ENCODE results near the gene GMDS.

The GMDS gene

GRCh38 chr6:2103765-2104523 is 141.5 kb downstream of the GMDS start:
- DNase-seq (ENCODE audit: low read depth in 4 of 4, low spot score in 1 of 4), result no peak

- DNase-seq (ENCODE audit: low read depth in 4 of 4, low spot score in 1 of 4), result no peak
These were observed 142.4 kb downstream of the GMDS start for GRCh38 chr6:2102966-2103365.

DNA sequence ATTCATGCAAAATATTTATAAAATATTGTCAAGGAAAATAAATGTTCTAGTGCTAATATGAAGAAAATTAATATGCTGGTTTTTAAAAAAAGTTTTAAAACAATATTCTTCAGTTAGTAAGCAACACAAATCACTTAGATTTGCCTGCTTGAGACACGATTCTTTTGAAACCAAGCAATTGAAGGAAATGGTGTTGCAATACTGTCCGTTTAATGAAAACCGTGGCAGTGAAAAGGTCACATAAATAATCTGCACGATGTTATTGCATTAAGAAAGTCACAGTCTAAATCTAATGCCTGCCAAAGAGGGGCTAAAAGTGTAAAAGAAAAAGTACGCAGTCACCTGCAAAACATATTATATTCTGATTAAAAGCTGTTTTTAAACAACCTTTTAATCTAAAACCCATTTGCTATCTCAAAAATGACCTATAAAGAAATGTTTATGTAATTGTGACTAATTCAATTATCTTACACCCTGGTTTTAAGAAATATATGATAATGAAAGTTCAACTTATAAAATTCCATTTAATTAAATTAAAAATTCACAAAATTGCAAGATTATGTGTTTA is 143.0 kb downstream of the GMDS start:
- no peak for DNase-seq (ENCODE audit: low read depth in 4 of 4, low spot score in 1 of 4)

- no peak for DNase-seq (ENCODE audit: low read depth in 4 of 4, low spot score in 1 of 4)
These were observed 144.2 kb downstream of the GMDS start for GRCh38 chr6:2101213-2101612.

DNA sequence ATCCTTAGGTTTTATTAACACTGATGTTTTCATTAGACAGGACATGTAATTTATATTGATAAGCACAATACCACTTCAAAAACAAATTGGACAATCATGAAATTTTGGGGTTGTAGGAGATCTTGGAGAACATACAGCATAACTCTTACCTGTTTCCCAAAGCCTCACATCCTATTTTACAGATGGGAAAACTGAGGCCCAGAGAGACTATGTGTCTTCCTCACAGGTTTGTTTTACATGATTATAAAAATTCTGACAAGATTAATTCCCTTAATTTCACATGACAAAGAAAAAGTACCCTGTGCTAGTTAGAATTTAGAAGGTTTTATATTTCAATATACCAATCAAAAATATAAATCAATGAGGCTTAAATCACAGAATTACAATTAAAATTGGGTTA is 145.5 kb downstream of the GMDS start:
- DNase-seq (ENCODE audit: low read depth in 4 of 4, low spot score in 1 of 4), result no peak

GRCh38 chr6:2097464-2097863 is 147.9 kb downstream of the GMDS start:
- no peak for DNase-seq (ENCODE audit: low read depth in 4 of 4, low spot score in 1 of 4)

DNA sequence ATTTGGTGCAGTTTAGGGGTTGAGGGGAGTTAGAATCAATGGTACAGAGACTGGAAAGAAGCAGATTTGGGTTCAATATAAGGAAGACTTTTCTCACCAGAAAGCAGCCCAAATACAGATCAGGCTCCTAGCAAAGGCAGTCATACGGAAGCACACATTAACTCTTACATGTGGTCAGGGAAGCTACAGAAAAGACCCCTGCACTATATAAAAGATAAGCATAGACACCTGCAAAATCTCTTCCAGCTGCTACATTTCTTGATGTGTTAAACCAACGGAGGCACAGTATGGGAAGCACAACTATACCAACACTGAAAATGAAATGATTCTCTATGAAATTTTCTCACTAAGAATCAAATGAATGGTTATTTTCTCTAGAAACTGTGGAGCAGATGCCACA is 150.8 kb downstream of the GMDS start:
- DNase-seq (ENCODE audit: low read depth in 4 of 4, low spot score in 1 of 4), result no peak

DNA sequence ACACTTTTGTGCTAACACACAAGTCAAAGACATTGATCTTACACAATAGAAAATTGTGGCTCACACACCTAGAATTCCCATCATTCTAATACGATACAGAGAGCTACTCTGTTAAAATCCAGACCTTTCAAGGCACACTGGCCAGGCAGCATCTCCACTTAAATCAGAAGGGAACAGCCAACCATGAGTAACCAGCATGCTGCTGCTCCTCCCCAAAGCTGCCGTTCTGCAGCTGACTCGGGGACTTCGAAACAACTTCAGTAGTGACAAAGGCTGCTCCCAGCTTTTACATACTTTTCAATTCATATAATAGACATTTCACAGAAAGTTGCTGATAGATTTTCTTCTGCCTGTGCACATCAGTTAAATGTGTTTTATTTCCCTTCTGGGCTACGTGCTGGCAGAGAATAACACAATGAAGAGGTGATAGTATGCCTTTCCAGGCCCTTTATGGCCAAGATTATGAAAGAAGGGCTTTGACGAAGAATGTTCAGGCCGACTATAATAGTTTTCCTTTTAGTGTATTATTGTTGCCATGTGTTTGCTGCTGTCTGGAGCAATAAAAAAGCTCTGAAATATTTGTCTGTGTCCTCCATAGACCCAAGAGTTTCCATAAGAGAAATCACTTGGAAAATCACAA is 159.0 kb downstream of the GMDS start:
- no peak for DNase-seq (ENCODE audit: low read depth in 4 of 4, low spot score in 1 of 4)

DNA sequence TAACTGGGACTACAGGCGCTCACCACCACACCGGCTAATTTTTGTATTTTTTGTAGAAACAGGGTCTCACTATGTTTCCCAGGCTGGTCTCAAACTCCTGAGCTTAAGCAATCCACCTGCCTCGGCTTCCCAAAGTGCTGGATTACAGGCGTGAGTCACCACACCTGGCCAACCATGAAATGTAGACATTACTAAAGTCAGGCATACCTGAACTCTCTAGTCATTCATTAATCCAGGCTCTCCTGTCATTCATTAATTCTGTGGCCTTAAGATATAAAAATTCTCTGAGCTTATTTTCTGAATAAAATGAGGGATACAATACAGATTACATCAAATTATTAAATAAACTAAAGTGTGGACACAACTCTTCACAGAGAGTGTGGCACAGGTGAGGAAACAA is 159.7 kb downstream of the GMDS start:
- no peak for DNase-seq (ENCODE audit: low read depth in 4 of 4, low spot score in 1 of 4)

DNA sequence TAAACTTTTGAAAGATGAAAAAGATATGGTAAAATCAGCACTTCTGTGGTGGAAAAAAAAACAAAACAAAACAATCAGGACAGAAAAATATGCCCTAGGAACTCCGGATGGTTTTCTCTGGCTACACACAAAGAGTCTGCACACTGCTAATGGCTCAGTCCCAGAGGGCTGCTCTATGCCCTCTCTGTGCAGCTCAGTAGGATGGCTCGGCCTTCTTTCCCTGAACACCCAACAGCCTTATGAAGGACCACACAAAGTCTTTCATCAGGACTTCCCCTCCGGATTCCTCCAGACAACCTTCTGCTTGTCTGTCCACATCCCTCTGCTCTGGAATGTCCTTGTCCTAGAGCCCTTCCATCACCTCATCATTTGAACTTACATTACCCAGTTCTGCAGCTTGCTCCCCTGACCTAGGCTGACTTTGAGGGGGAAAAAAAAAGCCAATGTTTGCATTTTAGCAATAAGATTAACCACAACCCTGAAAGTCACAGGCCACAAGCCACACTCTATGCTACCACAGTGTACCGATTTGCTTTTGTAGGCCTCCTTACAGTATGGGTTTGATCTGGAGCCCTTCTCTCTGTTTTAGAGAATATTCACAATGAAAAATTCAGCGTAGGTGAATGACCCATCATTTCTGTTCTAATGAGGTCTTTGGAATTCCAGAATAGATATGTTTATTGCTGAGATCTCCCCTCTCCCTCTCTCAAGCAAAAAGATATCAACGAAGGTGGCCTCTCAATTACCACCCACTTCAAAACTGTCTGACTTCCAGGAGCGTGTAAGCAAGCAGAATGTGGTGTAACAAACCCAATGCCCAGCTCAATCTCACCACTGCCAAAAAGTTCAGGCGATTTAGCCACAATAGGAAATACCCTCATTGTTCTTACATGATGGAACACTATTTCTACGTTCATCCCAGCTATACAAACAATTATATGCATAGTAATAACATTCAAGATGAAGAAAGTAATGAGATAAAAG is 164.0 kb downstream of the GMDS start:
- DNase-seq (ENCODE audit: low read depth in 4 of 4, low spot score in 1 of 4), result no peak

DNA sequence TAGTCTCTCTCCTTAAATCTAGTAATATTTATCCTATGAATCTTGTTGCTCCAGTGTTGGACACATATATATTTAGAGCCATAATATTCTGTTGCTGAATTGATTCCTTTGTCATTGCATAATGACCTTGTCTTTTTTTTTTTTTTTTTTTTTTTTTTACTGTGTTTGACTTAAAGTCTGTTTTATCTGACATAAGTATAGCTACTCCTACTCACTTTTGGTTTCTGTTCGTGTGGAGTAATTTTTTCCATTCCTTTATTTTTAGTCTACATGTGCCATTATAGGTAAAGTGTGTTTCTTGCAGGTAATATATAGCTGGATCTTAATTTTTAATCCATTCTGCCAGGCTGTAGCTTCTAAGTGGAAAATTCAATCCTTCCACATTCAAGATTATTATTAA is 166.5 kb downstream of the GMDS start:
- no peak for DNase-seq (ENCODE audit: low read depth in 4 of 4, low spot score in 1 of 4)

DNA sequence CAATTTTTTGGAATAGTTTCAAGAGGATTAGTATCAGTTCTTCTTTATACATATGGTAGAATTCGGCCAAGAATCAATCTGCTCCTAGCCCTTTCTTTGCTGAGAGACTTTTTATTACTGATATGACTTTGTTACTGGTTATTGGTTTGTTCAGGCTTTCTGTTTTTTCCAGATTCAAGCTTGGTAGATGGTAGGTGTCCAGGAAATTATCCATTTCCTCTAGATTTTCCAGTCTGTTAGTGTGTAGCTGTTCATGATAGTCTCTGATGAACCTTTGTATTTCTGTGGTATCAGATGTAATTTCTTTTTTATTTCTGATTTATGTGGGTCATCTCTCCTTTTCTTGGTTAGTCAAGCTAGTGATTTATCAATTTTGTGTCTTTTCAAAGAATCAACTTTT is 167.6 kb downstream of the GMDS start:
- DNase-seq (ENCODE audit: low read depth in 4 of 4, low spot score in 1 of 4), result no peak

DNA sequence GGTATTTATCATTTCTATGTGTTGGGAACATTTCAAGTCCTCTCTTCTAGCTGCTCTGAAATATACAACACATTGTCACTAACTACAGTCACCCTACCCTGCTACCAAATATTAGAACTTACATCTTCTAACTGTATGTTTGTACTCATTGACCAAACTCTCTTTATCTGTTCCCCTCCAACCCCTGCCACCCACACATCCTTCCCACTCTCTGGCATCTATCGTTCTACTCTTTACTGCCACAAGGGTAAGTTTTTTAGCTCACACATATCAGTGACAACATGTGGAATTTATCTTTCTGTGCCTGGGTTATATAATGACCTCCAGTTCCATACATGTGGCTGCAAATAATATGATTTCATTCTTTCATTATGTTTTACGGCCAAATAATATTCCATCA is 171.9 kb downstream of the GMDS start:
- DNase-seq (ENCODE audit: low read depth in 4 of 4, low spot score in 1 of 4), result no peak

GRCh38 chr6:2072453-2072852 is 173.0 kb downstream of the GMDS start:
- DNase-seq (ENCODE audit: low read depth in 4 of 4, low spot score in 1 of 4), result no peak

DNA sequence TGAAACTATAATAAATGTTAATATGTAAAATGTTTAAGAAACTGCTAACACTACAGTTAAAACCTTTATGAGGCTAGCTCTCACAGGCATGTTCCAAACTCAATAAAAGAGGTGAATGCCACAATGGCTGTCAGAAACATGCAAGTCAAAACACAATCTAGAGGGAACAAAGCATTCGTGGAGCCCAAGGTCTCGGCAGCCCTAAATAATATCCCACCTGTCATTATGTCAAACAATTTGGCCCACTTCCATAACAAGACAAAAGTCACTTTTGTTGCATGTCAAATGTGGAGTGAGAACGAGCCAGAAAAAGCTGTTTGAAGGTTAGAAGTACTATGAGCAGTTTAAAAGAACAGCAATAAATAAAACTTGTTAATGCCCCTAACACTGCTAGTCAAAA is 181.9 kb downstream of the GMDS start:
- no peak for DNase-seq (ENCODE audit: low read depth in 4 of 4, low spot score in 1 of 4)

- DNase-seq (ENCODE audit: low read depth in 4 of 4, low spot score in 1 of 4), result no peak
These were observed 183.5 kb downstream of the GMDS start for GRCh38 chr6:2061880-2062279.

- no peak for DNase-seq (ENCODE audit: low read depth in 4 of 4, low spot score in 1 of 4)
These were observed 189.5 kb downstream of the GMDS start for GRCh38 chr6:2055911-2056310.

GRCh38 chr6:2055143-2055542 is 190.3 kb downstream of the GMDS start:
- no peak for DNase-seq (ENCODE audit: low read depth in 4 of 4, low spot score in 1 of 4)

- DNase-seq (ENCODE audit: low read depth in 4 of 4, low spot score in 1 of 4), result no peak
These were observed 190.8 kb downstream of the GMDS start for GRCh38 chr6:2054516-2055067.

- DNase-seq (ENCODE audit: low read depth in 4 of 4, low spot score in 1 of 4), result no peak
These were observed 191.7 kb downstream of the GMDS start for GRCh38 chr6:2053691-2054090.

DNA sequence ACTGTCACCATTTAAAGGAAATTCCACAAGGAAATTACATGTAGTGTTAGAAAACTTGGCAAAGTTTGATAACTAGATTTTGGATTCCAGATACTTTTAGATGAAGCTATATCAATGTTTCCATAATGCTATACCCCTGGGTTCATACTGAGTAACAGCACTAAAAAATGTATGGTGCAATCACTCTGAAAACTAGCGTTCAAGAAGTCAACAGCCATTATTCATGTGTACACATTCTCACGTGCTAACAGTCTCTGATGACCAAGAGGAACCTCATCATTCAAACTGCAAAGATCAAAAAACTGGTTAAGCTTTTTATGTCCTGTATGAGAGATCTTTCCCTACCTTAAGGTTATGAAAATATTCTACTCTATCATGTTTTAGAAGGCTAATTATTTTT is 197.6 kb downstream of the GMDS start:
- no peak for DNase-seq (ENCODE audit: low read depth in 4 of 4, low spot score in 1 of 4)
